ENCODE data around the gene FAM222B.

GRCh38 chr17:28747051-28747691 lies 95.4 kb downstream of the FAM222B start:
- no peak for TF ChIP-seq CTCF (IDR thresholded peaks at IDR 0.05)
- no peak for TF ChIP-seq EZH2phosphoT487 (IDR thresholded peaks at IDR 0.05)
